Testis (tissue), 3 donors: Measurements from ENCODE around the gene TMEM164. TPM values are rescaled to one million over a fixed set of nuclear protein-coding genes. Genes with fewer than 3 reads are reported as not detected.

Experiments
- DNase-seq: peaks from one replicate; pipeline ENCODE4 v3.0.0-alpha.2; 2019
- H3K27ac ChIP-seq, 2 donors: fragments of 200-600 bp; sonication (generic); one replicate each; pipeline ENCODE4 v1.5.1; 2019
- H3K27me3 ChIP-seq: fragments of 200-600 bp; sonication (generic); one replicate; pipeline ENCODE4 v1.5.1; 2019
- H3K36me3 ChIP-seq: fragments of 200-600 bp; sonication (generic); one replicate; pipeline ENCODE4 v1.5.1; 2017; ENCODE audit warnings: low read depth; ENCODE audit errors: missing control alignments
- H3K4me1 ChIP-seq: fragments of 200-600 bp; sonication (generic); one replicate; pipeline ENCODE4 v1.5.1; 2019
- H3K4me3 ChIP-seq, 2 donors: fragments of 200-600 bp; sonication (generic); one replicate each; pipeline ENCODE4 v1.5.1; 2017 to 2019
- H3K9me3 ChIP-seq: fragments of 200-600 bp; sonication (generic); one replicate; pipeline ENCODE4 v1.5.1; 2017
- CTCF ChIP-seq, 3 experiments: fragments of 450-650 bp in 2 of 3; fragments of 200-600 bp in 1 of 3; sonication (generic) in 1 of 3; IDR thresholded peaks; one replicate each; pipeline ENCODE4 v1.5.1; 2016 to 2019; ENCODE audit warnings: antibody characterized with exemption in 3 of 3, mild to moderate bottlenecking in 2 of 3, moderate library complexity in 1 of 3
- POLR2A ChIP-seq: fragments of 450-650 bp; IDR thresholded peaks from one replicate; pipeline ENCODE4 v1.6.1; 2017; ENCODE audit warnings: antibody characterized with exemption, mild to moderate bottlenecking, moderate library complexity
- WGBS, 2 donors: methylation state at CpG; one replicate each; pipeline ENCODE4 v1.1.5; 2018; 5-methylcytosine and 5-hydroxymethylcytosine counted together
- intact Hi-C: fragments of 100-400 bp; cut with DNase I; formaldehyde crosslinking; loops from one replicate; pipeline ENCODE4 v1.15.1; 2023; ENCODE audit warnings: low total_unique reads
- polyA plus RNA-seq: library from polyadenylated mRNA; stranded (reverse); fragments of 350-450 nt; fragmentation: Illumina TruSeq; extraction: RNeasy Lipid Tissue Mini Kit (QIAGEN cat#74804); gene quantifications from one replicate; pipeline ENCODE4 v1.2.3, GENCODE V29; 2014; ENCODE audit warnings: low read depth, low replicate concordance; ENCODE audit not compliant: insufficient read depth
- total RNA-seq, 2 donors: library from RNA; depleted of rRNA; stranded (reverse); fragments of >200 nt; gene quantifications; one replicate each; pipeline ENCODE4 v1.2.3, GENCODE V29; 2016

Gene TMEM164
- total and polyA plus RNA-seq, 3 donors from 2014 or later, result 7.9 to 13.9 (median 8.1) TPM

GRCh38 chrX:110022599-110023448 is 19.9 kb downstream of the TMEM164 start:
- DNase-seq, result no peak
- Histone ChIP-seq H3K9me3 (no peaks in the 10 kb centered on the region), H3K36me3 (no peaks in the 10 kb centered on the region), H3K4me3 (no peak overlapping the region), H3K4me1 (no peaks in the 10 kb centered on the region), H3K27me3 (no peaks in the 10 kb centered on the region), H3K27ac (no peak overlapping the region)
- intact Hi-C loops, result no loop called here
- no peak for TF ChIP-seq POLR2A
- no peak for TF ChIP-seq CTCF (IDR thresholded peaks at IDR 0.05)
- 55 to 64% methylated on average over 3 to 5 of the region's 5 CpGs for WGBS, 2 donors

GRCh38 chrX:110025395-110025794 is 22.5 kb downstream of the TMEM164 start:
- TF ChIP-seq POLR2A (no peak), CTCF (IDR thresholded peaks at IDR 0.05) (no peak)
- Histone ChIP-seq H3K9me3 (no peaks in the 10 kb centered on the region), H3K4me1 (no peaks in the 10 kb centered on the region), H3K27ac (no peak overlapping the region), H3K36me3 (no peaks in the 10 kb centered on the region), H3K4me3 (no peak overlapping the region), H3K27me3 (no peaks in the 10 kb centered on the region)
- 85 to 100% methylated on average over 1 of the region's 1 CpG for WGBS, 2 donors
- intact Hi-C loops, result no loop called here
- no peak for DNase-seq

GRCh38 chrX:110026099-110026844 is 23.4 kb downstream of the TMEM164 start:
- WGBS, 2 donors, result 85 to 92% methylated on average over 7 to 9 of the region's 9 CpGs
- TF ChIP-seq CTCF (IDR thresholded peaks at IDR 0.05) (no peak), POLR2A (no peak)
- no peak for DNase-seq

GRCh38 chrX:110032534-110033147 is 29.7 kb downstream of the TMEM164 start:
- whole genome bisulfite sequencing, 2 donors, result 80 to 83% methylated on average over 3 of the region's 3 CpGs
- Histone ChIP-seq H3K9me3 (no peaks in the 10 kb centered on the region), H3K27ac (no peak overlapping the region), H3K27me3 (no peaks in the 10 kb centered on the region), H3K36me3 (no peaks in the 10 kb centered on the region), H3K4me1 (no peaks in the 10 kb centered on the region), H3K4me3 (no peak overlapping the region)
- no peak for DNase-seq
- intact Hi-C loops, result no loop called here
- TF ChIP-seq CTCF (IDR thresholded peaks at IDR 0.05) (no peak), POLR2A (no peak)

More at GRCh38 chrX:110026099-110026844, 23.4 kb downstream of the TMEM164 start:
- H3K27me3 ChIP-seq, result no peaks in the 10 kb centered on the region
- intact Hi-C loops, result no loop called here
- H3K4me3 ChIP-seq, result no peak overlapping the region
- no peaks in the 10 kb centered on the region for H3K4me1 ChIP-seq
- no peaks in the 10 kb centered on the region for H3K9me3 ChIP-seq
- H3K27ac ChIP-seq, result no peak overlapping the region
- no peaks in the 10 kb centered on the region for H3K36me3 ChIP-seq
